NB4 (cell line): Measurements from ENCODE around the gene JMJD7.

Experiments used
- DNase-seq: peaks from one replicate; pipeline ENCODE4 v3.0.0; 2010; ENCODE audit warnings: low read depth
- H3K4me3 ChIP-seq: one replicate; pipeline ENCODE4 v1.5.1; 2011; ENCODE audit warnings: mild to moderate bottlenecking, low read depth, low read length, moderate library complexity
- MYC ChIP-seq: IDR thresholded peaks from 2 replicates; pipeline ENCODE4 v1.6.1; 2011; ENCODE audit warnings: low read depth, low read length
- POLR2A ChIP-seq: IDR thresholded peaks from 2 replicates; pipeline ENCODE4 v1.6.1; 2011; ENCODE audit warnings: mild to moderate bottlenecking; ENCODE audit not compliant: insufficient read length; ENCODE audit errors: extremely low read depth
- TF ChIP-seq, protein P1 (sequence below): IDR thresholded peaks from one replicate; pipeline ENCODE4 v1.5.1; 2012; ENCODE audit warnings: low read depth, low read length
- TF ChIP-seq, protein P2 (sequence below): IDR thresholded peaks from 2 replicates; pipeline ENCODE4 v1.6.1; 2011; ENCODE audit warnings: low read depth, low read length

The JMJD7 gene

DNA sequence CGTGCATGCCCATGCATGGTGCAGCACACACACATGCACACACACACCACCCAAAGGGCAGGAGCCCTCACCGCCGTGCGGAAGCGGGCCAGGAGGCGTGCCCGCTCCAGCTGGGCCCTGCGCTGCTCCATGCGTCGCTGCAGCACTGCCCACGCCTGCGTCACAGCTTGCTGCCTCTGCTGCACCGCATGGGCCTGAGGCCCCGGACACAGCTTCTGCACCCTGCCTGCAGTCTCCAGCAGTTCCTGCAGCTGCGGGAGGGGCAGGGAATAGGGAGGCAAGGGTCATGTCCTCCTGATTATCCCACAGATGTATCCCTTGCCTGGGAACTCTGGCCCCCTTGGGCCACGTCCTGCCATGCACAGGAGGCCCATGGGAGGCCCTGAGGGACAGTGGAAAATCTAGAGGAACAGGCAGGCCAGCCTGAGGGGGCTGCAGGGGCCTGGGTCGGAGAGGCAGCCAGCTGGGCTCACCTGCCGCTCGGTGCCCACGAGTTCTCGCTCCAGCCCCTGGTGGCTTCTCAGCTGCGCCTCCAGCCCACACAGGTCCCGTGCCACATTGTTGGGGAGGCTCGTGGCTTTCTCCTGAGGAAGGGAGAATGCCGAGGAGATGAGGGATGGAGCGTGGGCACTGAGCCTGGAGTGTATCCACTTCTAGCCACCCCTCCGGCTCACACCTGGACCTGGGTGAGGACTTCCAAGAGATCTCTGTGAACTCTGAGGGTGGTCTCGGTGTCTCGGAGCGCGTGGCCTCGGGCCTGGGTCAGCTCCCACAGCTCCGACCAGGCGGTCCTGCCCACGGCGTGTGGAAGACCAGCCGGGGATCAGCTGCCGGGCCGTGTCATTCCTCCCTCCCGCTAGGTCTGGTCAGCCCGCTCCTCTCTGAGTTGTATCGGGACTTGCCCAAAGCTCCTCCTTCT, 42.1 kb downstream of the JMJD7 start:
- TF ChIP-seq, protein P1, sequence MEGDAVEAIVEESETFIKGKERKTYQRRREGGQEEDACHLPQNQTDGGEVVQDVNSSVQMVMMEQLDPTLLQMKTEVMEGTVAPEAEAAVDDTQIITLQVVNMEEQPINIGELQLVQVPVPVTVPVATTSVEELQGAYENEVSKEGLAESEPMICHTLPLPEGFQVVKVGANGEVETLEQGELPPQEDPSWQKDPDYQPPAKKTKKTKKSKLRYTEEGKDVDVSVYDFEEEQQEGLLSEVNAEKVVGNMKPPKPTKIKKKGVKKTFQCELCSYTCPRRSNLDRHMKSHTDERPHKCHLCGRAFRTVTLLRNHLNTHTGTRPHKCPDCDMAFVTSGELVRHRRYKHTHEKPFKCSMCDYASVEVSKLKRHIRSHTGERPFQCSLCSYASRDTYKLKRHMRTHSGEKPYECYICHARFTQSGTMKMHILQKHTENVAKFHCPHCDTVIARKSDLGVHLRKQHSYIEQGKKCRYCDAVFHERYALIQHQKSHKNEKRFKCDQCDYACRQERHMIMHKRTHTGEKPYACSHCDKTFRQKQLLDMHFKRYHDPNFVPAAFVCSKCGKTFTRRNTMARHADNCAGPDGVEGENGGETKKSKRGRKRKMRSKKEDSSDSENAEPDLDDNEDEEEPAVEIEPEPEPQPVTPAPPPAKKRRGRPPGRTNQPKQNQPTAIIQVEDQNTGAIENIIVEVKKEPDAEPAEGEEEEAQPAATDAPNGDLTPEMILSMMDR: no peak
- TF ChIP-seq, protein P2, sequence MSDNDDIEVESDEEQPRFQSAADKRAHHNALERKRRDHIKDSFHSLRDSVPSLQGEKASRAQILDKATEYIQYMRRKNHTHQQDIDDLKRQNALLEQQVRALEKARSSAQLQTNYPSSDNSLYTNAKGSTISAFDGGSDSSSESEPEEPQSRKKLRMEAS: no peak
- TF ChIP-seq MYC (no peak), POLR2A (no peak)
- no peak for DNase-seq
- no peak overlapping the region for H3K4me3 ChIP-seq

DNA sequence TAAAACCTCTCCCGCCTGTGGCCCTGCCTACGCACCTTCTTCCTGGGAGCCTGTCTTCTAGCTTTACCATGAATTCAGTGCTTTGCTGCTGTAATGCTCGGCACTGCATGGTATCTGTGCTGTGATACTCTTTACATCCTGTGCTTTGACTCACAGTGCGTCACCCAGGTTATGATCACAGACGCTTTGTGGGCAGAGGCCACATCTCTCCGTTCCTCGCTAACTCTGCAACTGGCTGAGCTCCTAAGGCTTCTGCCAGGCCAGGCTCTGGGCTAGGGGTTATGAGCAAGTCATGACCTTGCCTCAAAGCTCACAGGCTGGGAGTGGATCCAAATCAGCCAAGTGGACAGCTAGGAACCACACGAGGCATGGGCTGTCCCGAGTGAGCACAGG, 42.8 kb downstream of the JMJD7 start:
- no peak for DNase-seq
- H3K4me3 ChIP-seq: no peak overlapping the region
- TF ChIP-seq, protein P2: no peak
- TF ChIP-seq, protein P1: no peak
- TF ChIP-seq MYC (no peak), POLR2A (no peak)

DNA sequence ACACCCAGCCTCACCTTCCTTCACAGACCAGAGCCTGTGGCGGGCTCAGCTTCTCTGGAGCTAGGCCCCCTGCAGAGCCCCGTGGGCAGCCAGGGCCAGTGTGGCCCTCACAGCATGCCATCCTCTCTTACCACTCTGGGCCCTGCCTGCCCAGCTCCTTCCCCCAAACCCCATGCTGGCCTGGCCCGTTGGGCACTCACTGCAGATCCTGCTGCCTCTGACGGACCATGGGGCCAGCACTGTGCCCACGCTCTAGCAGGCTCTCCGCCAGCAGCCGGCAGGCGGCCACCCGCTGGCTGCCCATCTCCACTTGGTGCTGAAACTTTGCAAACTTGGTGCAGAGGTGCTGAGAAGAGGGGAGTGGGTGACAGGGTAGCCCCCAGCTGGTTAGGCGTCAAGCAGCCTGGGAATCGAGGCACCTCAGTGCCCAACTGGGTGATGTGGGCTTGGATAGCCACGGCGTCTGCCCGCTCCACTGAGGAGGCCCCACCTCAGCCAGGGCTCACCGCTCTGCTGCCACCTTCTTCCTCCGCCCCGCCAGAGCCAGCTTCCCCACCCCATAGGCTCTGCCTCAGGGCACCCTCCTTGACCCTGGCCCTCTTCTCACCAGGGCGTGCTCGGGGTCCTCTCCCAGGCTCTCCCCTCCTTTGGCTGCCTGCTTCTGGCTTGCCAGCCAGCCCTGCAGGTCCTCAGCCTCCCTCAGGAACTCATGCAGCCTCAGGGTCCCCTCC, 43.4 kb downstream of the JMJD7 start:
- no peak overlapping the region for H3K4me3 ChIP-seq
- DNase-seq: no peak
- TF ChIP-seq MYC (no peak), POLR2A (no peak)
- TF ChIP-seq, protein P1: no peak
- TF ChIP-seq, protein P2: no peak

DNA sequence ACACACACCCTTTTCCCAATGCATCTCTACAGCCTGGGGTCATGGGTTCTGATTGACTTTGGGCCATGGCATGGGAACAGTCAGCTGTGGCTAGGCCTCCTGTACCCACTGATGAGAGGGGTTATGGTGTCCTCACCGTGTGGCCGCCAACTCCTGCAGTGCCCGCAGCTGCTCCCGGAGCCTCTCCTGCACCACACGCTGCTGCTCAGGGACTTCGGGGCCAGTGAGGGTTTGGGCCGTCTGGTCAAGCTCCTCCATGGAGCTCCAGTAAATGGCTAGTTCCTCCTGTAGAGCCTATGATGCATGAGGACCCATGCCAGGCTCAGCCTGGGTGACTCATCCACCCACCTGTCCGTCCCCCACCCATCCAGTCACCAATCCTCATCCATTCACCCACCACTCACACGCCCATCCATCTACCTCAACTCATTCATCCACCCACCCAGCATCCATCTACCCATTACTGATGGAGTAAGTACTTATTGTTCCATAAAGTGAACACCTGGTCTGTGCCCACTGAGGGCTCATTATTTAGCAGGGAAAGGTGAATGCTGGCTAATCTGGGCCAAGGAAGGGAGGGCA, 44.4 kb downstream of the JMJD7 start:
- TF ChIP-seq MYC (no peak), POLR2A (no peak)
- TF ChIP-seq, protein P2: no peak
- TF ChIP-seq, protein P1: no peak
- no peak for DNase-seq
- no peak overlapping the region for H3K4me3 ChIP-seq

DNA sequence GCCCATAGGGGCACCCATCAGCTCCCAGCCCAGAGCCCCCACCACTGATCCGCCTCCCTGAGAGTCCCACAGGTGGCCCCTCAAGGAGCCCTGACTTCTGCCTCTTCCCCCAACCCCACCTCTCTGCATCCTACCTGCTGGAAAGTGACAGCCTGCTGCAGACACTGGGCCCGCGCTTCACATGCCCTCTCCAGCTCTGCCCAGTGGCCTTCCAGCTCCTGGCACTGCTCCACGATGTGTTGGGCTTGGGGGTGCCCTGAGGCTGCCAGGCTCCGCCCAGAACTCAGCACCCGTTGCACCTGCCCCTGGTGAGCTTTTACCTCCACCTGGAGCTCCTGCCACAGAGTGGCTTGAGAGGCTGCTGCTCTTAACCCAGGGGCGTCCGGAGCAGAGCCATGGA, 45.8 kb downstream of the JMJD7 start:
- DNase-seq: no peak
- no peak overlapping the region for H3K4me3 ChIP-seq
- TF ChIP-seq MYC: no peak
- TF ChIP-seq, protein P2: no peak

DNA sequence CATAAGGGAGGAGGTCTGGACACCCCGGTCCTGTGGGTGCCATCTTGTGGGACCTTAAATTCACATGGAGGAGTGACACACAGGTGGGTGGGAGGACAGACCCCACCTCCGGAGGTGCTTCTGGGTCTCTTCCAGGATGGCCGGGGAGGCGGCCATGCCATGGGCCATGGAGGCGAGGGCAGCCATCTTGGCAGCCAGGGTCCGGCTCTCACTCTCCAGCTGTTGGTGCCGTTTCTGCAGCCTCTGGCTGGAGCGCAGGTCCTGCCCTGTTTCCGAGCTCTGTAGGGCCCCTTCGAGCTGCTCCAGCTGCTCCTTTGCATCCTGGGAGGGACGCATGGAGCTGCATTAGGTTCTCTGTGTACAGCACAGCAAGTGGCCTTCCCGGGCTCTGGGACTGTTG, 46.8 kb downstream of the JMJD7 start:
- TF ChIP-seq MYC (no peak), POLR2A (no peak)
- TF ChIP-seq, protein P1: no peak
- TF ChIP-seq, protein P2: no peak

More for the DNA sequence above, 46.8 kb downstream of the JMJD7 start:
- H3K4me3 ChIP-seq: no peak overlapping the region
- DNase-seq: no peak
